ENCODE results near the gene ATP4B.

The ATP4B gene

GRCh38 chr13:113669231-113669754 is 11.3 kb upstream of the ATP4B start:
- Histone ChIP-seq H3K27ac (ENCODE audit: extremely low read depth, low read depth, low read length) (no peak overlapping the region), H3K4me1 (ENCODE audit: control insufficient read depth, insufficient read depth, low read length) (no peaks in the 10 kb centered on the region), H3K36me3 (ENCODE audit: control insufficient read depth in 2 of 2, insufficient read depth in 1 of 2, low read length in 2 of 2) (no peaks in the 10 kb centered on the region), H3K9me3 (ENCODE audit: control insufficient read depth, insufficient read depth, low read depth, low read length) (no peaks in the 10 kb centered on the region), H3K4me3 (ENCODE audit: low read depth, low read length) (no peak overlapping the region)
- CTCF ChIA-PET = no interaction called here
- no peak for TF ChIP-seq ZNF488 (tag by site-specific recombination; IDR thresholded peaks at IDR 0.05)
- 0 out of 2 replicates have a peak, but pooled peaks have one; percentile 27 for TF ChIP-seq KLF9 (tag by site-specific recombination; IDR thresholded peaks at IDR 0.05; ENCODE audit: low read depth)
- POLR2A ChIA-PET = no interaction called here

- ChIA-PET CTCF (no interaction called here), POLR2A (no interaction called here)
- H3K4me1 ChIP-seq (ENCODE audit: control insufficient read depth, insufficient read depth, low read length) = no peaks in the 10 kb centered on the region
- H3K36me3 ChIP-seq (ENCODE audit: control insufficient read depth in 2 of 2, insufficient read depth in 1 of 2, low read length in 2 of 2) = no peaks in the 10 kb centered on the region
- no peaks in the 10 kb centered on the region for H3K9me3 ChIP-seq (ENCODE audit: control insufficient read depth, insufficient read depth, low read depth, low read length)
- no peak overlapping the region for H3K27ac ChIP-seq (ENCODE audit: extremely low read depth, low read depth, low read length)
- no peak overlapping the region for H3K4me3 ChIP-seq (ENCODE audit: low read depth, low read length)
- TF ChIP-seq ZNF830 (tag by site-specific recombination; IDR thresholded peaks at IDR 0.05; ENCODE audit: low read depth) = no peak
- no peak for TF ChIP-seq ZNF239 (tag by site-specific recombination; IDR thresholded peaks at IDR 0.05)
- no peak for TF ChIP-seq ZNF280C (tag by site-specific recombination; IDR thresholded peaks at IDR 0.05)
- TF ChIP-seq ZNF529 (tag by site-specific recombination; IDR thresholded peaks at IDR 0.05; ENCODE audit: insufficient replicate concordance) = no peak
- no peak for TF ChIP-seq ZNF132 (tag by site-specific recombination; IDR thresholded peaks at IDR 0.05; ENCODE audit: borderline replicate concordance)
These were observed 10.5 kb upstream of the ATP4B start for GRCh38 chr13:113668491-113668971.

GRCh38 chr13:113667771-113668490 is 9.9 kb upstream of the ATP4B start:
- H3K27ac ChIP-seq (ENCODE audit: extremely low read depth, low read depth, low read length) = no peak overlapping the region
- H3K9me3 ChIP-seq (ENCODE audit: control insufficient read depth, insufficient read depth, low read depth, low read length) = no peaks in the 10 kb centered on the region
- no peaks in the 10 kb centered on the region for H3K36me3 ChIP-seq (ENCODE audit: control insufficient read depth in 2 of 2, insufficient read depth in 1 of 2, low read length in 2 of 2)
- CTCF ChIA-PET = interaction anchor here (1.5 kb wide), 1 partner anchor 105 kb away, joined by 3 read pairs; no protein-coding TSS in a partner anchor
- TF ChIP-seq ZBTB10 (tag by site-specific recombination; IDR thresholded peaks at IDR 0.05) = no peak
- no peak overlapping the region for H3K4me3 ChIP-seq (ENCODE audit: low read depth, low read length)
- H3K4me1 ChIP-seq (ENCODE audit: control insufficient read depth, insufficient read depth, low read length) = no peaks in the 10 kb centered on the region
- POLR2A ChIA-PET = no interaction called here

GRCh38 chr13:113666951-113667701 is 9.1 kb upstream of the ATP4B start, which contains the start of gene GRK1:
TSS of gene GRK1 (plus strand) at chr13:113667219. CDS start at chr13:113667387, 168 bp downstream.
- no peak within 1 kb of the TSS for H3K27ac ChIP-seq (ENCODE audit: extremely low read depth, low read depth, low read length)
- POLR2A ChIA-PET = no interaction called here
- 0 out of 2 replicates have a peak, but pooled peaks have one; percentile 42 for TF ChIP-seq ZBTB48 (tag by site-specific recombination; IDR thresholded peaks at IDR 0.05)
- TF ChIP-seq ZNF664 (tag by site-specific recombination; IDR thresholded peaks at IDR 0.05) = no peak
- no peaks in the 10 kb centered on the region for H3K36me3 ChIP-seq (ENCODE audit: control insufficient read depth in 2 of 2, insufficient read depth in 1 of 2, low read length in 2 of 2)
- no peaks in the 10 kb centered on the region for H3K4me1 ChIP-seq (ENCODE audit: control insufficient read depth, insufficient read depth, low read length)
- no peak within 1 kb of the TSS for H3K4me3 ChIP-seq (ENCODE audit: low read depth, low read length)
- CTCF ChIA-PET = interaction anchor here (0.6 to 1.5 kb wide), 5 partner anchors 18 to 207 kb away, joined by 3 to 6 read pairs (median 4); no protein-coding TSS in a partner anchor
- H3K9me3 ChIP-seq (ENCODE audit: control insufficient read depth, insufficient read depth, low read depth, low read length) = no peaks in the 10 kb centered on the region
